HG03432 (cell line): ENCODE data around the gene FUCA1.
A peak's percentile ranks its signal among the peaks of the same experiment; 100 is the strongest.
"Not testable (repeated sequence)": the region's sequence is repeated elsewhere in the genome, so short reads cannot be mapped to it uniquely, and the experiment has no call there.

Source experiments
- ATAC-seq: cut with Tn5 transposase; IDR thresholded peaks from one replicate; pipeline ENCODE4 v1.9.1; 2021; ENCODE audit warnings: mild to moderate bottlenecking, moderate library complexity; ENCODE audit not compliant: unreplicated experiment

Gene FUCA1

DNA sequence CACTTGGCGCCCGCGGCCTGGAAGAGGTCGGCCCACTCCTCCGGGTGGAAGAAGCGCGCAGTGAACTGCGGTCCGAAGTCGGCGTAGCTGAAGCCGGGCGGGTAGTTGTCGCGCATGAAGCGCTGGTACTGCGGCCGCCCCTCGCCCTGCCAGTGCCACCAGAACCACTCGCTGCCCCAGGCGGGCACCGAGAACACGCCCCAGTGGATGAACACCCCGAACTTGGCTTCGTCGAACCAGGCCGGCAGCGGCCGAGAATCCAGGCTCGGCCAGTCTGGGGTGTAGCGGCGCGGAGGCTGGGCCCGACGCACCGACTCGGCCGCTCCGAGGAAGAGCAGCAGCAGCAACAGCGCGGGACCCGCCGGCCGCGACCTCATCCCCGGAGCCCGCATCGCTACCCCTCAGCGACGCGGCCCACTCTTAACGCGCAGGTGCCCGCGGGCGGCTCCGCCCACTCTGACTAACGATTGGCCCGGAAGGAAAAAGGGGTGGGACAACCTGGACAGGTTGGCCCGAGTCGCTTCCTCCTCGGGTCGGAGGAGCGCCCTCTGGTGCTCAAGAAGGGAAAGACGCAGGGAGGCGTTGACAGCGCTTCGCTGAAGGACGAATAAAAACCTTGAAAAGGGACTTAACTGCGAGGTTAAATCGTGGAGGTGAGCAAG is at the start of gene FUCA1:
Gene FUCA1 (minus strand): TSS at position 396 of the 662 bp plus-strand sequence. CDS start 4 bp downstream, at position 392.
- peak; percentile 93 for ATAC-seq

DNA sequence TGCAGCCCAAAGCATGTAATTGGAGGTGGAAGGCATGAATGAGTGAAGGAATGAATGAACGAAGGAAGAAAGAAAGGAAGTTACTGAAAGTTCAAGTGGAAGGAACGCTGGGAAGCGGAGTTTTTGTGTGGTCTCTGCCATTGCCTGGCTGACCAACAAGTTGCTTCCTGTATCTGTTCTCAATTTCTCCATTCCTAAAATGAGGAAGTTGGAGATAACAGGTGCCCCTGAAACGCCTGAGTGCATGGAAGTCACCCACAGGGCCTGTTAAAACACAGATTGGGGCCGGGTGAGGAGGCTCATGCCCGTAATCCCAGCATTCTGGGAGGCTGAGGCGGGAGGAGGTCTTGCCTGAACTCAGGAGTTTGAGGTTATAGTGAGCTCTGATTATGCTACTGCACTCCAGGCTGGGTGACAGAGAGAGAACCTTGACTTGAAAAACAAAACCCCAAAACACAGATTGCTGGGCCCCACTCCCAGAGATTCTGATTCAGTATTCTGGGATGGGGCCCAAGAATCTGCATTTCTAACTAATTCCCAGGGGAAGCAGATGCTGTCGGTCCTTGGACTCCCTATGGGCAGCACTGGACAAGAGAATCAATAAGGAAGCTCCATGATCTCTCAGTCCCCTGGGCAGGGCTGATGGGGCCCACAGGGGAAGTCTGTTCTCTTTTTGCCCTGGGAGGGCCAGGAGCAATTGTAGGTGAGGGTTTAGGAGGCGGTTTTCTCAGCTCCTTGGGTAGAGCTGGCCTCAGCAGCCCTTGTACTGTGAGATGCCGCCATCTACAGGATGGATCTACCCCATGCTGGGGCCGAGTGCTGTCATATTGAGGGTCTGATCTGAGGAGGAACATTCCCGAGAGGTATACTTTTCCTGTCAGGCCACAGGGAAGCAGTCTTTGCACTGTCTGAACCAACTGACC is 48.4 kb upstream of the FUCA1 start:
- peak; percentile 61 for ATAC-seq

GRCh38 chr1:23915466-23915865 is 47.4 kb upstream of the FUCA1 start:
- ATAC-seq = no peak

GRCh38 chr1:23914921-23915320 is 46.8 kb upstream of the FUCA1 start:
- ATAC-seq = no peak

DNA sequence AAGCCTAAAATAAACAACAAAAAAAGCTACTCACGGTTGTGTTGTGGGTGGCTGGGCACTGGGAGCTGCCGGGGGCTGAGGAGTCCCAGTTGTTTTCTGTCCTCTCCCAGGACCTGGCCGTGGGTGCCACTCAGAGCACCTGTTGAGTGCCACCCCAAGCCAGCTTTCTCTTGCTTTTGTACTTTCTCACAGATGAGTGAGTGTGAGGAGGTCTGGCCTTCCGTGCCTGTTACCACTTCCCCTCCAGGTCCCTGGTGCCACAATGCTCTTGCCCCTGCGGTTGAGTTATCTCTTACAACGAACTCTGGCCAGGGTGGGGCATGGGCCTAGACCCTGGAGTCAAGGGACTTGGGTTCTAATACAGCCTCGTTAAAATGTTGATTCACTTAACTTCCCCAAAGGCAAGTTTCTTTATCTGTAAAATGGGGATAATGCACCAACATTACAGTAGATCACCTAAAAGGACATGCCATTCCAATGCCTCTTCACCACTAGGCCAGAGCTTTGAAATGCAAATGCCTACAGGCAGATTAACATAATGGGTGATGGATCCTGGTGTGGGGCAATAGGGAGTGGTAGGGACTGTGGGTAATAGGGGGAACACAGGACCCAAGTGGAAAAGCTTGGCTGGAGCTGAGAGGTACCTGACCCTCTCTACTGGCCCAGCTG is 45.3 kb upstream of the FUCA1 start, which contains the start of gene CNR2:
Gene CNR2 (minus strand): TSS at position 151 of the 669 bp plus-strand sequence. CDS start 37,745 bp downstream, outside the sequence.
- ATAC-seq = no peak

GRCh38 chr1:23911921-23912320 is 43.8 kb upstream of the FUCA1 start:
- ATAC-seq = no peak

DNA sequence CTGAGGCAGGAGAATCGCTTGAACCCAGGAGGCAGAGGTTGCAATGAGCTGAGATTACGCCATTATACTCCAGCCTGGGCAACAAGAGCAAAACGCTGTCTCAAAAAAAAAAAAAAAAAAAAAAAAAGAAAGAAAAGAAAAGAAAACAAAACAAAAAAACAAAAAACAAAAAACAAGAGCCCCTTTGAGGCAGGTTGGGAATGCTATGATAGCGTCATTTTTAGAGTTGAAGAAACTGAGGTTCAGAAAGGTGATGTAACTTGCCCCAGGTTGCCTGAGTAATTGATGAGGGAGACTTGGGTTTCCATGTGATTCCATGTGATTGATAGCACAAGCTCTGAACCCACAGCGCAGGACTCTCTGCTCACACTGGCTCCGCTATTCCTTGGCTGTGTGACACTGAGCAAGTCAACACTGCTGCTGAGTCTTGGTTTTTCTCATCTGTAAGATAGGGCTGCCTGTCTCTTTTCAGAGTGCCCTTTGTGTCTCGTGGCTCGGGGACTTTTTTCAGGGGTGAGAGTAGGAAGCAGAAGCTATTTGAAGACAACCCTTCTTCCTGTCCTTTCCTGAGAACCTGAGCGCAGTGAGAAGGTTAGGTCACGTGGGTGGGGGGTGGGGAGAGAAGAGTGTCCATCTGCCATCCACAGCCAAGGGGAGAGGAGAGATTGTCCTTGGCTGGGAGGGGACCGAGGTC is 42.6 kb upstream of the FUCA1 start:
- peak; percentile 30 for ATAC-seq

GRCh38 chr1:23910144-23910543 is 42.1 kb upstream of the FUCA1 start:
- no peak for ATAC-seq

DNA sequence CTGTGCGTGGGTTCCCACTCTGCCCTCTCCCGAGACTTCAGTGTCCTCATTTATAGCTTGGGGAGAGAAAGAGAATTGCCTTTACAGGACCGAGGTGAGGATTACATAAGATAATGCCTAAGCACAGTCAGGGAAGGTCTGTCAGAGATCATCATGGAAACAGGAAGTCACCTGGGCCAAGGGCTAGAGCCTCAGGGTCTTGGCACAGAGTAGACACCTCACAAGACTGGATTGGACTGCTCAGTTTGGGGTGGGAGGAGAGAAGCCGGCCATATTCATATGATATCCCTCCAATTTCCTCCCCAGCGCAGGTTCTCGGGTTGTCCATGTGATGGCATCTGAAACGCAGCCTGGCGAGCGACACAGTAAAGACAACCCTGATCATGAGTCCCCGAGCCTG is 41.3 kb upstream of the FUCA1 start:
- ATAC-seq = no peak

- peak; percentile 32 for ATAC-seq
Observed at GRCh38 chr1:23908453-23909341, 40.6 kb upstream of the FUCA1 start.

GRCh38 chr1:23906731-23907130 is 38.6 kb upstream of the FUCA1 start:
- ATAC-seq = no peak

- ATAC-seq = no peak
Observed at GRCh38 chr1:23905461-23906025, 37.5 kb upstream of the FUCA1 start.

- peak; percentile 40 for ATAC-seq
Observed at GRCh38 chr1:23904748-23905357, 36.8 kb upstream of the FUCA1 start.

GRCh38 chr1:23903754-23904153 is 35.7 kb upstream of the FUCA1 start:
- no peak for ATAC-seq

DNA sequence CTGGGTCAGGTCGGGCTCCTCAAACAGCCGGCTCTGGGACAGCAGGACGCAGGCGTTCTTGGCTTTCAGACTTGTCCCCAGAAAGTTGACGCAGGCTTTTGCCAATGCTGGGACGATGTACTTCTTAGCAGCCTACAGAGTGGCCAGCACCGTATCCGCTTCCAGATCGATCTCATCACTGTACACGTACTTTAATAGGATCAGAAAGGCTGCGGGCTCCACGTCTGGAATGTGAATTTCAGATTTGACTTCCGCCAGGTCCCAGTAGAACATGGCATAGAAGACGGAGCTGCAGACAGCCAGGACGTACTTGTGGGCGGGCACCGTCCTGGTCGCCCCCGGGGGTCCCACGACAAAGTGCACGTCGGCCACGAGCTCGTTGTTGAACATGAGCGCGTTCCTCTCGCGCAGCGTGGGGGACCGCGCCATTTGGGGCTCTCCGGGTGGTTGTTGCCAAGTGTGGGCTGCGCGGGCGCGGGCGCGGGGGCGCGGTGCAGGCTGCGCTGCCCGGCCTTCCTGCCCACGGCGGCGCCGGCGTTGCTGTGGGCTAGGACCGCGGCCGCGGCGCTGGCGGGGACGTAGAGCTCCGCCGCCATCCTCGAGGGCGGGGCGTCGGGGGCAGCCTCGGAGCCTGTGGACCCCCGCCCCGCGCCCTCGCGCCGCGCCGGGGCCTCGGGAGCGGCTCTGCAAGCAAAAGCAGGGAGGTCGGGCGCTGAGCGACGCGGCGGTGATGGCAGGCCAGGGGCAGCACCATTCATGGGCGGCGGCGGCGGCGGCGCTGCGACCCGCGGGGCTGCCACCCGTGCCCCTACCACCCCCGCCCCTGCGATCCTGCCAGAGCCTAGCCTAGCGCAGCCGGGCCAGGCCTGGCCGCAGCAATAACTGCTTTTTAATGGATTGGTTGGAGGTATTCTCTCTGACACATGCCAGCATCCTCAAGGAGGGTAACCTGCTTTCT is 34.5 kb upstream of the FUCA1 start:
- no peak for ATAC-seq

- ATAC-seq = not testable (repeated sequence)
Observed at GRCh38 chr1:23900017-23900416, 31.9 kb upstream of the FUCA1 start.

- no peak for ATAC-seq
Observed at GRCh38 chr1:23899070-23899469, 31.0 kb upstream of the FUCA1 start.

DNA sequence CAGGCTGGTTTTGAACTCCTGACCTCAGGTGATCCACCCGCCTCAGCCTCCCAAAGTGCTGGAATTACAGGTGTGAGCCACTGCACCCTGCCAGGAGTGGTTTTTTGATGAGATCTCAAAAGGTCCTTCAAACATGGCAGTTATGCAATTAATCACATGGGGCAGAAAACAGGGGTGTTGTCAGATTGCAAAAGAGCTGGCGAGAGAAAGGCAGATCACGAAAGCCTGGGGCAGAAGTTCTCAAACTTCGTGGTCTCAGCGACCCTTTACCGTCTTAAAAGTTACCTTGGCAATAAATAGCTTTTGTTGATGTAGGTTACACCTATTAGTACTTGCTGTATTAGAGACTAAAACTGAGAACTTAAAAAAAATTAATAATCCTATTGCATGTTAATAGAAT is 29.0 kb upstream of the FUCA1 start:
- ATAC-seq = no peak
